Suprapubic skin (tissue), 4 donors: ENCODE measurements around the gene MYBL2. TPM values are rescaled to one million over a fixed set of nuclear protein-coding genes. Genes with fewer than 3 reads are reported as not detected.
"Not testable (repeated sequence)": the region's sequence is repeated elsewhere in the genome, so short reads cannot be mapped to it uniquely, and the experiment has no call there.

ENCODE experiments used
- DNase-seq, 2 donors: peaks; one replicate each; pipeline ENCODE4 v3.0.0-alpha.2; 2019; ENCODE audit warnings: low spot score in 2 of 2
- H3K27ac ChIP-seq: fragments of 200-600 bp; sonication (generic); one replicate; pipeline ENCODE4 v1.5.1; 2019
- H3K27me3 ChIP-seq: fragments of 200-600 bp; sonication (generic); one replicate; pipeline ENCODE4 v1.5.1; 2019
- H3K36me3 ChIP-seq: fragments of 200-600 bp; sonication (generic); one replicate; pipeline ENCODE4 v1.5.1; 2019
- H3K4me1 ChIP-seq: fragments of 200-600 bp; sonication (generic); one replicate; pipeline ENCODE4 v1.5.1; 2019
- H3K4me3 ChIP-seq: fragments of 200-600 bp; sonication (generic); one replicate; pipeline ENCODE4 v1.5.1; 2019; ENCODE audit warnings: mild to moderate bottlenecking
- H3K9me3 ChIP-seq: fragments of 200-600 bp; sonication (generic); one replicate; pipeline ENCODE4 v1.5.1; 2019
- CTCF ChIP-seq, 2 donors: fragments of 200-600 bp in 1 of 2; fragments of 450-650 bp in 1 of 2; sonication (generic) in 1 of 2; IDR thresholded peaks; one replicate each; pipeline ENCODE4 v1.5.1; 2016 to 2019; ENCODE audit warnings: antibody characterized with exemption in 2 of 2, mild to moderate bottlenecking in 1 of 2, moderate library complexity in 1 of 2
- EP300 ChIP-seq: sonication (generic); formaldehyde crosslinking; IDR thresholded peaks from one replicate; pipeline ENCODE4 v1.6.1; 2017; ENCODE audit warnings: antibody characterized with exemption
- POLR2A ChIP-seq, 2 donors: fragments of 450-650 bp; IDR thresholded peaks; one replicate each; pipeline ENCODE4 v1.6.1; 2017; ENCODE audit warnings: antibody characterized with exemption in 2 of 2, mild to moderate bottlenecking in 2 of 2, moderate library complexity in 2 of 2
- POLR2AphosphoS5 ChIP-seq, 3 donors: sonication (generic); formaldehyde crosslinking; IDR thresholded peaks; one replicate each; pipeline ENCODE4 v1.6.1; 2017; ENCODE audit warnings: antibody characterized with exemption in 3 of 3
- WGBS: methylation state at CpG from one replicate; pipeline ENCODE4 v1.1.5; 2018; 5-methylcytosine and 5-hydroxymethylcytosine counted together
- total RNA-seq, 4 donors: library from RNA; depleted of rRNA; stranded (reverse); fragments of >200 nt; gene quantifications; one replicate each; pipeline ENCODE4 v1.1.0, GENCODE V29; 2016

The MYBL2 gene
- total RNA-seq: 1 to 10 TPM in 3 of 4 donors, under 1 TPM in 1; 0.97 to 1.7 (median 1.2) TPM

GRCh38 chr20:43666376-43667328 lies at the start of gene MYBL2:
Gene MYBL2 (plus strand): TSS chr20:43667114. CDS start chr20:43667284, 170 bp downstream.
- Histone ChIP-seq H3K27me3 (peaks cover 33% of the 10 kb centered on the region), H3K36me3 (no peaks in the 10 kb centered on the region), H3K9me3 (no peaks in the 10 kb centered on the region), H3K4me3 (peak within 1 kb of the TSS; percentile 51), H3K4me1 (peaks cover 16% of the 10 kb centered on the region), H3K27ac (no peak within 1 kb of the TSS)
- 29% methylated on average over 27 of the region's 90 CpGs for WGBS
- no peak for DNase-seq
- TF ChIP-seq EP300: no peak
- no peak for TF ChIP-seq POLR2AphosphoS5 (IDR thresholded peaks at IDR 0.05)
- TF ChIP-seq CTCF (IDR thresholded peaks at IDR 0.05): no peak
- no peak for TF ChIP-seq POLR2A (IDR thresholded peaks at IDR 0.05)

GRCh38 chr20:43631598-43631997 lies 35.3 kb upstream of the MYBL2 start:
- DNase-seq: no peak
- 97% methylated on average over 8 of the region's 8 CpGs for WGBS
- Histone ChIP-seq H3K4me1 (no peaks in the 10 kb centered on the region), H3K36me3 (peaks cover 61% of the 10 kb centered on the region), H3K9me3 (no peaks in the 10 kb centered on the region), H3K27me3 (no peaks in the 10 kb centered on the region), H3K27ac (no peak overlapping the region), H3K4me3 (no peak overlapping the region)
- TF ChIP-seq EP300 (no peak), CTCF (IDR thresholded peaks at IDR 0.05) (no peak), POLR2AphosphoS5 (IDR thresholded peaks at IDR 0.05) (no peak), POLR2A (IDR thresholded peaks at IDR 0.05) (no peak)

- no peak for DNase-seq
- no peak overlapping the region for H3K27ac ChIP-seq
- H3K4me3 ChIP-seq: no peak overlapping the region
- 95% methylated on average over 2 of the region's 2 CpGs for WGBS
- TF ChIP-seq POLR2A (IDR thresholded peaks at IDR 0.05): no peak
- no peaks in the 10 kb centered on the region for H3K4me1 ChIP-seq
- H3K27me3 ChIP-seq: no peaks in the 10 kb centered on the region
- H3K9me3 ChIP-seq: no peaks in the 10 kb centered on the region
- peaks cover 66% of the 10 kb centered on the region for H3K36me3 ChIP-seq
These were observed 30.5 kb upstream of the MYBL2 start for GRCh38 chr20:43636429-43636828.

GRCh38 chr20:43642548-43642947 lies 24.4 kb upstream of the MYBL2 start:
- DNase-seq: no peak
- WGBS: 94% methylated on average over 4 of the region's 4 CpGs
- Histone ChIP-seq H3K9me3 (no peaks in the 10 kb centered on the region), H3K27ac (no peak overlapping the region), H3K4me1 (no peaks in the 10 kb centered on the region), H3K4me3 (no peak overlapping the region), H3K36me3 (peaks cover 62% of the 10 kb centered on the region), H3K27me3 (no peaks in the 10 kb centered on the region)
- TF ChIP-seq POLR2AphosphoS5 (IDR thresholded peaks at IDR 0.05) (no peak), CTCF (IDR thresholded peaks at IDR 0.05) (no peak), POLR2A (IDR thresholded peaks at IDR 0.05) (no peak), EP300 (no peak)

GRCh38 chr20:43650997-43651525 lies 15.9 kb upstream of the MYBL2 start:
- Histone ChIP-seq H3K27me3 (no peaks in the 10 kb centered on the region), H3K9me3 (no peaks in the 10 kb centered on the region), H3K36me3 (peaks cover 19% of the 10 kb centered on the region), H3K27ac (no peak overlapping the region), H3K4me3 (no peak overlapping the region), H3K4me1 (no peaks in the 10 kb centered on the region)
- peak in 1 of 2 donors; percentile 37 for DNase-seq
- TF ChIP-seq EP300 (no peak), POLR2AphosphoS5 (IDR thresholded peaks at IDR 0.05) (no peak), CTCF (IDR thresholded peaks at IDR 0.05) (no peak), POLR2A (IDR thresholded peaks at IDR 0.05) (no peak)
- WGBS: 60% methylated on average over 3 of the region's 3 CpGs

- not testable (repeated sequence) for H3K27ac ChIP-seq, H3K9me3 ChIP-seq, H3K27me3 ChIP-seq, H3K4me3 ChIP-seq, H3K4me1 ChIP-seq
- DNase-seq: peak in 1 of 2 donors; percentile 49
- H3K36me3 ChIP-seq: peaks cover 13% of the 10 kb centered on the region
- WGBS: 93% methylated on average over 10 of the region's 10 CpGs
These were observed 15.2 kb upstream of the MYBL2 start for GRCh38 chr20:43651650-43652184.
